GM12801 (cell line): Measurements from ENCODE around the gene SASH1.

ENCODE experiments used
- CTCF ChIP-seq: IDR thresholded peaks from one replicate; pipeline ENCODE4 v1.5.1; 2011; ENCODE audit warnings: control low read depth; ENCODE audit not compliant: insufficient read length; ENCODE audit errors: extremely low read depth

The SASH1 gene

DNA sequence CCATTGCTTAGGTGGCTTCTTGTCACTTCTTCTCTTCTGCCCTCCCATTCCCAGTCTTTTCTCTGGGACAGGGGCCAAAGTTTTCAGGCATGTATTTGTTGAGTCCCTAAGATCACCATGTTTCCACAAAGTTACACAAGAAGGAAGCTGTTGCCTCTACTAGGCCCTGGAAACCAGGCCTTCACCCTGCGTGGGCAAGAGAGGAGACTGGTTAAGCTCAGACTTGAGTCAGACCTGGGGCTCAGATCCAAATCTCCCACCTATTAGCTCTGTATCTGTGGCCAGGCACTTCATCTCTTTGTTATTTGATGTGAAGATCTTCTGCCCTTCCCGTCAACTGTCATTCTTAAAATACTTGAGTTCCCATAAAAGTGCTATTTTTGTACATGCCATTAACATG, 154.6 kb downstream of the SASH1 start:
- no peak for TF ChIP-seq CTCF

DNA sequence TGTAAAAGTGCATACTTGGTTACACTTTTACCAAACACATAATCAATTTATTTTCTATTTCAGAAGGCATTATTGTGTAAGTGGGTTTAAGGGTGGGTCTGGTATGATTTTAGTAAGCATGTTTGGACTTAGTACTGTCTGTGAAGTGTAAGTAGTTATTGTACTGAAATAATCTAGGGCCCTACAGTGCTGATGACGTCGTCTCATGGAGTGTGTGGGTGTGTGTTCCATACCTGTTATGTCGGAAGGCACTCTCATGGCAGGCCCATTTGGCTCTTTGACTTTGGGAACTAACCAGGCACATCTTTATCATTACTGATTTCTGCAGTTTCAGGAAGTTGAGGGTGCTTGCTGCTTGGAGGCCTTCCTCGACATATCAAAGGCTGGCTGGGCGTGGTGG, 155.1 kb downstream of the SASH1 start:
- no peak for TF ChIP-seq CTCF

- TF ChIP-seq CTCF = no peak
Observed at GRCh38 chr6:148500402-148500801, 157.8 kb downstream of the SASH1 start.

- TF ChIP-seq CTCF = no peak
Observed at GRCh38 chr6:148501178-148501590, 158.5 kb downstream of the SASH1 start.

DNA sequence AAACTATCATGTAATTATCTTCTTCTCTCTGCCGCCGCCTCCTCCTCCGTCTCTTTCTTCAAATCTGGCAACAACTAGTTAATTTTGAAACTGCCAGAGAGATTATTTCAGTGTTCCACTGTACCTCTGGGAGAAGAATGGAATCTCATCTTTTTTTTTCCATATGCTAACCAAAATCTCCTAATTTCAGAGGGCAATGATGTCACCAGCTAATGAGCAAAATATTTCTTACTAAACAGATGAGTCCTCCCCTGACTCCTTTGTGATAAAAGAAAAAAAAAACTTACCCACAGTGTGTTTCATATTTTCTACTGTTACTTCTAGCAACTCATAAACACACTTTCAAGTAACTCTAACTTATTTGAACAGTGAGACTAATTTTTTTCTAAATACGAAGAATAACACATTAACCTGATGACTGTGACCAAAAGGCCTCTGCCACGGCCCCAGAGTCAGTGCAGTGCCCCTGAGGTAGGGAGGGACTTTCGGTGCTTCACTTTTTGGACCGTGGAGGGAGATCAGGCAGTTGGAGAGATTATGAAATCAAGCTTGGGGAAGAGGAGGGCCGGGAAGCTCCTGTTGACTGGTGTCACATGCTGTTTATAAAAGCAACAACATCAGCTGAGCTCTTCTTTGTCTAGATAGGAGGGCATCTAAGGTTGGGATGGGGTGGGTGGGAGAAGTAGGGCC, 159.6 kb downstream of the SASH1 start:
- no peak for TF ChIP-seq CTCF

- TF ChIP-seq CTCF = no peak
Observed at GRCh38 chr6:148502773-148503135, 160.1 kb downstream of the SASH1 start.

DNA sequence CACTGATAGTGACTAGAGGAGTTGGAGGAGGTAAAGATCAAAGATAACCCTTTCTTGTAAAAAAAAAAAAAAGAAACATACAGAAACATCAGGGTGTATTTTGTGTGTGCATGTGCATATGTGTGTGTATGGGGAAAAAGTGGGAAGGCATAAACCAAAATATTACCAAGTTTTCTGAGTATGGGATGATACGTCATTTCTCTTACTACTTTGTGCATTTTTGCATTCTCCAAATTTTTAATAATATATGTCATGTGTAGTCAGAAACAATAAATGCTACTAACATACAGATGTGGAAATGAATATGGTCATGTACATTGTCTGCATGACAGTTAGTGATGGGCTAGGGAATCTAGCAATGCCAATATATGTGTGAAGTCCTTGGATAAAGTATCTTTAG, 161.1 kb downstream of the SASH1 start:
- no peak for TF ChIP-seq CTCF
